HG02981 (cell line): Measurements from ENCODE around the gene POGLUT2.

Experiments
- ATAC-seq: cut with Tn5 transposase; IDR thresholded peaks from one replicate; pipeline ENCODE4 v1.9.1; 2021; ENCODE audit warnings: mild to moderate bottlenecking, moderate library complexity; ENCODE audit not compliant: unreplicated experiment

The POGLUT2 gene

DNA sequence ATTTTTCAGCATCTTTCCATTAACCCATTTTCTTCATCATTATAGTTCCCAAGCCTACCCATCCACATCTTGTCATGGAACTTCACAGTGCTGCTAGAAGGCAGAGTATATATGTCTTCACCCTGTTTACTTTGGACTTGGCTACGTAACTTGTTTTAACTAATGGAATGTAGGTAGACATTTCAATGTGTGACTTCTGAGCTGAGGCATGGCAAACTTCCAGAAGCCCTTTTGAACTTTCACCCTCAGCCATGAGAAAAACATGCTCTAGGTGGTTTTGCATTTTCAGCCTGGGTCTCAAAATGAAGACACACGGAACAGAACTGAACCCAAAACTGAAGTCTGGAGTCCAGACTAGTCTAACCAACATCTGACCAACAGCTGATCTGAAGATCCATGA is 28.3 kb downstream of the POGLUT2 start:
- no peak for ATAC-seq

DNA sequence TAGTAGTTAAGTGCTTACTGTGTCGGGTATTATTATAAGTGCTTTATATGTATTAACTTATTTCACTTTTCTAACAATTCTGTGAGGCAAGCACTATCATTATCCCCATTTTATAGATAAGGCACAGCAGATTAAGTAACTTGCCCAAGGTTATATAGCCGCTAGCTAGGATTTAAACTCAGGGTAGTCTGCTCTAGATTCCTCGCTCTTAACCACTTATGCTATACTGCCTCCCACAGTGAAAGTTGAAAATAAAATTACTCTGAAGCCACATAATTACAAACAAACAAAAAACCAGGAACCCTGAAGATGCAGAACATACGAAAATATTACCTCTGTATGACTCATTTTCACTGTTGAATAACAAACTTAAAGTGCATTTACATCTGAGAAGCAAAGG is 29.1 kb downstream of the POGLUT2 start:
- no peak for ATAC-seq

- no peak for ATAC-seq
These were observed 29.9 kb downstream of the POGLUT2 start for GRCh38 chr13:102768909-102769308.

DNA sequence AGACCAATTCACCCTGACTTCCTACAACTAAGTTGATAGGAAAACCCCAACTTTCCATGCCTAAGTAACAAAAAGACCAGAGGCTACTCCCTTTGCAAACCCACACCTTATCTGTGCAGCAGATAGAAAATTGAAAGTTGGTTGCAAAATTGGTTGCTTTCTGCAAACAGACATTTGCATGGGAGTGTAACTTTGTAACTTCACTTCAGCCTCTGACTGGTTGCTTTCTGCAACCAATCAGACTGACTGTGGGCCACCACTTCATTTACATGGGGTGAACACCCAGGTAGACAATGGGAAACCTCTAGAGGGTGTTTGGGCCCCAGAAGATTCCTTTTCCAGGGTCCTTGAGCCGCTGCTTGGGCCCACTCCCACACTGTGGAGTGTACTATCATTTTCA is 35.0 kb downstream of the POGLUT2 start:
- ATAC-seq: no peak

- no peak for ATAC-seq
These were observed 37.7 kb downstream of the POGLUT2 start for GRCh38 chr13:102761071-102761470.

- no peak for ATAC-seq
These were observed 39.9 kb downstream of the POGLUT2 start for GRCh38 chr13:102758842-102759241.

GRCh38 chr13:102757006-102757405 is 41.8 kb downstream of the POGLUT2 start:
- no peak for ATAC-seq

- ATAC-seq: no peak
These were observed 46.9 kb downstream of the POGLUT2 start for GRCh38 chr13:102751886-102752285.

GRCh38 chr13:102742506-102742905 is 56.3 kb downstream of the POGLUT2 start:
- ATAC-seq: no peak

- no peak for ATAC-seq
These were observed 56.7 kb downstream of the POGLUT2 start for GRCh38 chr13:102742101-102742500.
